HG03565 (cell line): ENCODE measurements around the gene NKD2.
"Not testable (repeated sequence)": the region's sequence is repeated elsewhere in the genome, so short reads cannot be mapped to it uniquely, and the experiment has no call there.

ENCODE experiments used
- ATAC-seq: cut with Tn5 transposase; IDR thresholded peaks from one replicate; pipeline ENCODE4 v1.9.1; 2021; ENCODE audit warnings: mild to moderate bottlenecking, moderate library complexity; ENCODE audit not compliant: unreplicated experiment

Gene NKD2

GRCh38 chr5:999032-999501 is 9.5 kb upstream of the NKD2 start:
- no peak for ATAC-seq

- ATAC-seq = no peak
Observed at GRCh38 chr5:999724-1000123, 8.9 kb upstream of the NKD2 start.

DNA sequence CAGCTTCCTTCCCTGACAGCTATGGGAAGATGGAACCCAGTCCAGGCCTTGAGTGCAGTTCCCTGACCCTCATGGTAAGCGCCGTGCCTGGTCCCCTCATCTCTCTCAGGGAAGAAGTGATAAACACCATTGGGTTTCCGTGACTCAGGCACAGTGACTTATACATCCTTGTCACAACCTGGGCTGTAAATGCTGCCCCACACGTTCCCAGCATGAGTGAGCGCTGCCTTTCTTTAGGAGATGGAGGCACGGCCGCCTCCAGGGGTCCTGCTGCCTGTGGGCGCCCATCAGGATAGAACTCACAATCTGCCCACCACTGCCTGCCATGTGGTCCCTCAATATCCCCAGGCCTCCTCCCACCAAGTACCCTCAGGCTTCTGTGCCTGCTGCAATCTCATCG is 8.3 kb upstream of the NKD2 start:
- no peak for ATAC-seq

- ATAC-seq = not testable (repeated sequence)
Observed at GRCh38 chr5:1000831-1001230, 7.8 kb upstream of the NKD2 start.

DNA sequence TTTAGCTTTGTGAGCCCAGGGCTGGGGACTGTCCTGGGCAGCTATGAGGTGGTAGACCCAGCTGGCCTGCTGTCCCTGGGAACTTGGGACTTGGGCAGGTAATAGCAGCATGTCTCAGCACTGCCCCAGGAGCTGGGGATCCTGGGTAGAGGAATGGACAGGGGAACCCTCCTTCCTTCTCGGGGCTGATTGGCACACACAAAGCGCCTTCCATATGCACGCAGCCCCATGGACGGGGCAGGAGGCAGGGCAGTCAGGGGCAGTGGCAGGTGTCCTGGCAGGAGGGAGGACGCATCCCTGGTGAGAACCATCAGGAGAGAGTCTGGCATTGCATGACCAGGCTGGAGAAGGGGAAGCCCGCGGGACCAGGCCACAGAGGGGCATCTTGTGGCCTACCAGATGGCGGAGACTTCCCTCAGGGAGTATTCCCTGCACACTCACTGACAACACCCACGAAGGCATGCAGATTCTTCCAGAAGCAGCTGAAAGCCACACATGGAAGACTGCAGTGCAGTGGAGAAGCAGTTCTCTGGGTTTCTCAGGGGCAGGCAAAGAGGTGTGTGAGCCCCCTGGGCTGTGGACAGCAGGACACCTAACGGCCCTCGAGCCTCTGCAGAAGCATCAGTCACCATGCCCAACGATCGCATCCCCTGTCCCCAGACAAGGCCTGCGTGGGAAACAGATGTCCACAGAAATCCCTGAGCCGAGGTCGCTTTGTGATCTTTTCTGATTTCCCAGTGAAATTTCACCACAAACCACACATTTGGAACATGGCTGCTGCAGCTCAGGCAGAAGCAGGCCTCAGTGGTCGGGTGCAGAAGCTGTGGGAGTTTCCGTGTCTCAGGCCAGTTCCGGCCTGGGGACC is 7.0 kb upstream of the NKD2 start:
- no peak for ATAC-seq

GRCh38 chr5:1002271-1002546 is 6.4 kb upstream of the NKD2 start:
- ATAC-seq = no peak

DNA sequence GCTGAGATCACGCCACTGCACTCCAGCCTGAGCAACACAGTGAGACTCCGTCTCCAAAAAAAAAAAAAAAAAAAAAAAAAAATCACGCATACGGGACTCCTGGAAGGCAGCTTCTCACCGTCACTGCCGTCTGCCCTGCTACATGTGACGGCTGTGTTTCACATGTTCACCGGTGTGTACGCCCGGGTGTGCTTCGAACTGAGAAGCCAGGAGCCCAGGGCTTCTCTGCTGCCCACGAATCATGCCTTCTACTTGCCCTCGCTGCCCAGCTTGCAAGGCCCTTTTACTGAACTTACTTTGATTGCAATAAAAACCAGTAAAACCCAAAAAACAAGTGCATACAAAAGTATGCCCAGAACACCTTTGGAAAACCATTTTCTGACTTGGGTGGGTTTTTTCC is 5.8 kb upstream of the NKD2 start:
- ATAC-seq = no peak

DNA sequence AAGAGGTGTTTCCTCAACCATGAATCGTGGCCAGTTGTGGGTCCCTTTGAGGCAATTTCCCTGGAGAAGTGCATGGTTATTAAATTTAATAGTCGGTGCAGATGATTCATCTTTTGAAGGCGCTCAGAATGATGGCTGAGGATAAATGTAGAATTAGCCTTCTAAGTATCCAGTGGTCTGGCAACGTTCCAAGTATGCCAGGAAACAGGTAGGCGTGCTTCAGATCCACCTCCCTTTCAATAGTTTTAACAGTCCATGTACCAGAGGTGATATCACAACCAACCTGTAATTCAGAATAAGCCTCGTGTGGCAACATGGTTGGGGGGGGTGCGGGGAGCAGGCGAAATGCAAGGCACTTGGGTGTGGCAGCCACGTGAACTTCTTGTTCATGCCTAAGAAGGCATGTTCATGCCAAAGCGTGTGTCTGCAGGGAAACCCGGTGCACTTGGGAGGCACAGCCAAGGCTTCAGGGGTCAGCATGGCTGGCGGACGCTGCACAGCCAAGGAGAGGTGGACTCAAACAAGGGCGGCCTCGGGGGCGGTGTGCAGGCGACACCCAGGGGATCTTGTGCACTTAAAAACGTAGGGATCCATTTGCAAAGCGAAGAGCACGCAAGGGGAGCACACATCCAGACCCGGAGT is 5.2 kb upstream of the NKD2 start:
- ATAC-seq = no peak

GRCh38 chr5:1004461-1005248 is 3.9 kb upstream of the NKD2 start:
- no peak for ATAC-seq

- no peak for ATAC-seq
Observed at GRCh38 chr5:1005249-1005851, 3.3 kb upstream of the NKD2 start.

GRCh38 chr5:1005904-1006655 is 2.5 kb upstream of the NKD2 start:
- ATAC-seq = no peak

DNA sequence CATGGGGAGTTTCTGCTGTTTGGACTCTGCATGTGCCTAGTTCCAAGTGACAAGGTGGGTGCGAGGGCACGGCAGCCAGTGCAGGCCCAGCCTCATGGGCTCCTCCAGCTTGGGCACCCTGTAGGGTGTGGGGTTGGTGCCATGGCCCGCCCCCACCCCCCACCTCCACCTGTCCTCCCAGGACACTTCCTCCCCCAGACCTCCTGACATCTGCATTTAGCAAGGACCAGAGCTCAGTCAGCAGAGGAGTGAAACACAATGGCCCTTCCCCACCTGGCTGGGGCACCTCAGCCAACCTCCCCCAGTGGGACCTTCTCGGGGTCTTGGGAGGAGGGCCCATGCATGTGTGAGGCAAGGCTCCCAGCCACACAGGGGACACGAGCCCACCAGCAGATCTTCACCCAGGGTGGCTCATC is 1.9 kb upstream of the NKD2 start:
- ATAC-seq = no peak

GRCh38 chr5:1007221-1007680 is 1.4 kb upstream of the NKD2 start:
- no peak for ATAC-seq

GRCh38 chr5:1007681-1008450 is 736 bp upstream of the NKD2 start:
- ATAC-seq = no peak

DNA sequence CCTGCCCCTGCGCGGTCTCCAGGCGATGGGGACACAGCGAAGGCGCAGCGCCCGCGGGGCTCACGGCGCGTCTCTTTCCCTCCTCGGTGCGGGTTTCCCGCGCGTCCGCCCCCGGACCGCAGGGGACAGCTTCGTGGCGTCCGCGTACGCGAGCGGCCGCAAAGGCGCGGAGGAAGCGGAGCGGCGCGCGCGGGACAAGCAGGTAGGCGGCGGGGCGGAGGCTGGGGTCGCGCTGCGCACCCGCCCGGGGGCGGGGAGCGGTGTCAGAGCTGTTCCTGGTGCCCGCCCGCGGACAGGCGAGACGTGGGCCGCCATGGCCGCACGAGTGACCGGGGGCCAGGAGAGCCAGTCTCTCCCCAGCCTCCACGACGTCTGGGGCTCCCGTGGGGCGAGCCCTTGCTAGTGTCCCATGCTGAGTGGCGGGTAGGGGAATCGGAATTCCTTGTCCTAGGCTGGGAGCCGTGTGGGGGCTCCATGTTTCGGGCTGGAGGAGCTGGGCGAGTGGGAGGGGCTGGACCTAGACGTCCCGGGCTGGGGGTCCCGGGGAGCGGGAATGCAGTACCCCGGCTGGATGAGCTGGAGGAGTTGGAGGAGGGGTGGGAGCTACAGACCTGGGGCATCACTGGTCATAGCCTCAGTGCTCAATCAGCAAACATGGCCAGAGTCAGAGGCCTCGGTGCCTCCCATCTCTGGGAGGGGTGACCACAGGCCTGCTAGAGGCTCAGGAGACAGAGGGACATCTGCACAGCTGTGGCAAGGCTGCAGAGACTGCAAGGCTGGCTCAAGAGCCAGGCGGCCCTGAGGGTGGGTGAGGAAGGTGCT is 968 bp downstream of the NKD2 start:
- ATAC-seq = no peak

DNA sequence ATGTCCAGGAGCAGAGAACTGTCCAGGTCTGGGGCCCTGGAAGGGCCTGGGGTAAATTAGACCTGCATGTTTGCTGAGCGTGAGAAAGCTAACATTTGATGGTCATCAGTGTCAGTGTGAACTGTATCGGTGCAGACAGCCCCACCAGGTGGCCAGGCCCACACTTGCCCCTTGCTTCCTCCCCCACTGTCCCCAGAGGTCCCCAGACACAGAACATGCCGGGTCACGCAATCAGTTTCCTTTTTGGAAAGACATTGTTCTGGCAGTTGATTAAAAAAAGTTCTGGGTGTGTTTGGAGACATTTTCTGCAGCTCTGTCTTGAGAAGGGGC is 1.5 kb downstream of the NKD2 start:
- no peak for ATAC-seq

DNA sequence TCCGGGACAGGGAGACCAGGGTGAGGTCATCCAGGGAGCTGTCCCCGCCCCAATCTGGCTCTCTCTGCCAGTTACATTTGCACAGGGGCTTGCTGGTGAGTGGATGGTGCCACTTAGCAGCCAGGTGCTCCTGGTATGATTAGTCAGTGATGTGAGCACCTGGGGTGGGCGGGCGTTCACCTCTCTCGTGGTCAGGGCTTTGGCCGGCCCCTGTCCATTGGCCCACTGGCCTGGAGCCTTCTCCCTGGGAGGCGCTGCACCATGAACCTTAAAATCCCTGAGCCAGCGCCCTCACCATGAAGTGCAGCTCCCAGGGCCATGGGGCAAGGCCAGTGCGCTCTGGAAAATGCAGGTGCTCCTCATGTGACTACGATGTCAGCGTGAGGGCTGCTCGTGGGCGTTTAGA is 2.0 kb downstream of the NKD2 start:
- ATAC-seq = no peak

GRCh38 chr5:1011226-1011631 is 2.6 kb downstream of the NKD2 start:
- no peak for ATAC-seq

DNA sequence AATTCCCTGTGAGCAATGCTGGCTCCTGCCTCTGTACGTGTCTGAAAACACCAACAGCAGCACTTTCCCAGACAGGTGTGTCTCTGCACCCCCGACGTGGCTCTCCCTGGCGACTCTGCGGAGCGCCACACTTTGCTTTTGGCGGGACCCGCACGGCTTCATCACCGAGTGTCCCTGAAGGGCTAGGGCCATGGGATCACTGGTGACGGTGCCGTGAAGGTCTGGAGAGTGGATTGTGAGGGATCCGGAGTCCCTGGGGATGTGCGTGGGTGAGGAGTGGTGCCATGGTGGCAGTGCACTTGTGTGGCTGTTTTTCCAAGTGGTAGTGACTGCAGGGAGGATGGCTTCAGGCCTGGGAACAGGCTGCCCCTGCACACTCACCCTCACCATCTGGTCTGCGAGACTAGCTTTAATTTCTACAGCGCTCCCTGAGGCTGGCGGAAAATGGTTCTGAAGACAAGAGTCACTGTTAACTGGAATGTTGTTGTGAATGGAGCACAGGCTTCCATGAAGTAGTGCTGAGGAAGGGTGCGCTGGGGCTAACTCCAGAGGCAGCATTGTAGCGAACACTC is 3.2 kb downstream of the NKD2 start:
- ATAC-seq = no peak
